NCI-H187 treated with DMSO at 0.1 percent for 48 hours (cell line): ENCODE results near the gene PLEKHJ1.
A peak's percentile ranks its signal among the peaks of the same experiment; 100 is the strongest.
"Not testable (repeated sequence)": the region's sequence is repeated elsewhere in the genome, so short reads cannot be mapped to it uniquely, and the experiment has no call there.

Experiments used
- DNase-seq: peaks from one replicate; lab custom pipeline; 2025; lab: John Stamatoyannopoulos, UW

Gene PLEKHJ1, protein sequence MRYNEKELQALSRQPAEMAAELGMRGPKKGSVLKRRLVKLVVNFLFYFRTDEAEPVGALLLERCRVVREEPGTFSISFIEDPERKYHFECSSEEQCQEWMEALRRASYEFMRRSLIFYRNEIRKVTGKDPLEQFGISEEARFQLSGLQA

DNA sequence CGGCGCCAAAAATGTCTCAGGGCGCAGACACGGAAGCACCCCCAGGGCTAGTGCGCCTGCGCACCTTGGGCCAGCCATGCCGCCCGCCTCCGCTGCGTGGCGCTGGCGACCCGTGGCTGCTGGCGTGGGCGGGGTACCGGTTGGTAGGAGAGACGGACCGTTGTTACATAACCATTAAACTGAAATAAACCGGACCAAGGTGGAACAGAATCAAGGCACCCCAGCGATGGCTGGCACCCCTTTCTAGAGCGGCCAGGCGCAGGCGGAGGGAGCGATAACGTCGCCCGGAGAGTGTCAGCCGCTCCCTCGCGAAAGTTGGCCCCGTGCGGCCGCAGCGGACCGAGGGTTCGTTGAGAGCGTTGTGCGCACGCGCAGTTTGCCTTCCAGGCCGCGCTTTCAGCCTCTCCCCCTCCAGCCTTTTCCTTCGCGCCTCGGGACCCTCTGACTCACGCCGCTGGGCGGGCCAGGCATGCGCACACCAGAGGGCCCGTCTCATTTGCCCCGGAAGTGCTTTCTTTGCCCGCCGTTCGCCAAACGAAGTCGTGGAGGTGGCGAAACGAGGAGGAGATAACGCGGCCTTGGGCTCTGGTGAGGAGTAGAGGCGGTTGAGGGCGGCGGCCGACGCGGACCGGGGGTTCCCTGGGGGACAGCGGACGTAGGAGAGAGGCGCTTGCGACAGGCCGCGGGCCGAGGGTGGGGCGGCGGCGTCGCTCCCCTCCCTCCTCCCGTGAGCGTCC is at the start of gene PLEKHJ1, which contains the start of gene SF3A2:
PLEKHJ1 (minus strand) TSS at position 16 of the 737 bp plus-strand sequence. CDS start 81 bp downstream, outside the sequence.
SF3A2 (plus strand) TSS at position 511 of the 737 bp plus-strand sequence. CDS start 6,595 bp downstream, outside the sequence.
- peak; percentile 88 for DNase-seq

DNA sequence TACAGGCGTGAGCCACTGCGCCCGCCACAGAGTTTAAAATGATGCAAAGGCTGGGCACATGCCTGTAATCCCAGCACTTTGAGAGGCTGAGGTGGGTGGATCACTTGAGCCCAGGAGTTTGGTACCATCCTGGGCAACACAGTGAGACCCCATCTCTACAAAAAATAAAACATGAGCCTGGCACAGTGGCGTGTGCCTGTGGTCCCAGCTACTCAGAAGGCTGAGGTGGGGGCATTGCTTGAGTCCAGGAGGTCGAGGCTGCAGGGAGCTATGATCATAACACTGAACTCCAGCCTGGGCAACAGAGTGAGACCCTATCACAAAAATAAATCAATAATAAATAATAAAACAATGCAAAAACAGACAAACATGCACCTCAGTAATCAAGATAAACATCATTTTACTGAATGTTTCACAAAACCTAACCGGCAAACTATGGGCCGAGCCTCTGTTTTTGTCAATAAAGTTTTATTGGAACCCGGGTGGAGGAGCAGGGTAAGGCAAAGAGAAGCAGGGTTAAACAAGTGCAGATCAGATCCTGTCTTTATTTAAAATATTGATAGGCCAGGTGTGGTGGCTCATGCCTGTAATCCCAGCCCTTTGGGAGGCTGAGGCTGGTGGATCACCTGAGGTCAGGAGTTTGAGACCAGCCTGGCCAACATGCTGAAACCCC is 47.8 kb upstream of the PLEKHJ1 start:
- no peak for DNase-seq

DNA sequence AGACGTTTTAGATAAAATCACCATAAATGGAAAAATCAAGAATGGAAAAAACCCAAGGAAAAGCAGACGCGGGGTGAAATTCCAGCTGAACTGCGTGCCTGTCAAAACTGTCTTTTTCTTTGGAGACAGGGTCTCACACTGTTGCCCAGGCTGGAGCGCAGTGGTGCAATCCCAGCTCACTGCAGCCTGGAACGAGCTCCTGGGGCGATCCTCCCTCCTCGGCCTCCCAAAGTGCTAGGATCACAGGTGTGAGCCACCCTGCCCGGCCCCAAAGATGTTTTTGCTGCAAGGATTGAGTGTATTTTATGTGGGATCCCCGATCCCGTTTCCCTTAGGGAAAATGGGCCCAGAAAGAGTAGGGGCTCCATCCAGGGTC is 46.7 kb upstream of the PLEKHJ1 start:
- DNase-seq = no peak

GRCh38 chr19:2282062-2282861 is 46.1 kb upstream of the PLEKHJ1 start, which contains the start of gene PEAK3:
TSS of gene PEAK3 (minus strand) at chr19:2282175. CDS start at chr19:2280931, 1,244 bp downstream.
- DNase-seq = no peak

DNA sequence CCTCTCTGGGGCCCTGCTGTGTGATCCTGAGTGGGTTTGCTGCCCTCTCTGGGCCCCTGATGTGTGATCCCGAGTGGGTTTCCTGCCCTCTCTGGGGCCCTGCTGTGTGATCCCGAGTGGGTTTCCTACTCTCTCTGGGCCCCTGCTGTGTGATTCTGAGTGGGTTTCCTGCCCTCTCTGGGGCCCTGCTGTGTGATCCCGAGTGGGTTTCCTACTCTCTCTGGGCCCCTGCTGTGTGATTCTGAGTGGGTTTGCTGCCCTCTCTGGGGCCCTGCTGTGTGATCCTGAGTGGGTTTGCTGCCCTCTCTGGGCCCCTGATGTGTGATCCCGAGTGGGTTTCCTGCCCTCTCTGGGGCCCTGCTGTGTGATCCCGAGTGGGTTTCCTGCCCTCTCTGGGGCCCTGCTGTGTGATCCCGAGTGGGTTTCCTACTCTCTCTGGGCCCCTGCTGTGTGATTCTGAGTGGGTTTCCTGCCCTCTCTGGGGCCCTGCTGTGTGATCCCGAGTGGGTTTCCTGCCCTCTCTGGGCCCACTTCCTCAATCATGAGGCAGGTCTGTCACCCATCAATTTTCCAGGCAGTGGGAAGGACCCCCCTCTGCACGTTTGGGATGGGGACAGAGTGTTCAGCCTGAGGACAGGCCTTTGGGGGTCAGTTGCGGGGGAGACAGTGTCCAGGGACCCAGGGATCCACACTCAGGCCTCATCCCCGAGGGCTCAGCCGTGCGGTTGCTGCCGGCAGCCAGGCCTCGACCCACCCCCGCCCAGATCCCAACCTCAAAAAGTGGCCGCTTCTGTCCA is 45.3 kb upstream of the PLEKHJ1 start:
- not testable (repeated sequence) for DNase-seq

GRCh38 chr19:2280633-2281264 is 44.6 kb upstream of the PLEKHJ1 start:
- no peak for DNase-seq

DNA sequence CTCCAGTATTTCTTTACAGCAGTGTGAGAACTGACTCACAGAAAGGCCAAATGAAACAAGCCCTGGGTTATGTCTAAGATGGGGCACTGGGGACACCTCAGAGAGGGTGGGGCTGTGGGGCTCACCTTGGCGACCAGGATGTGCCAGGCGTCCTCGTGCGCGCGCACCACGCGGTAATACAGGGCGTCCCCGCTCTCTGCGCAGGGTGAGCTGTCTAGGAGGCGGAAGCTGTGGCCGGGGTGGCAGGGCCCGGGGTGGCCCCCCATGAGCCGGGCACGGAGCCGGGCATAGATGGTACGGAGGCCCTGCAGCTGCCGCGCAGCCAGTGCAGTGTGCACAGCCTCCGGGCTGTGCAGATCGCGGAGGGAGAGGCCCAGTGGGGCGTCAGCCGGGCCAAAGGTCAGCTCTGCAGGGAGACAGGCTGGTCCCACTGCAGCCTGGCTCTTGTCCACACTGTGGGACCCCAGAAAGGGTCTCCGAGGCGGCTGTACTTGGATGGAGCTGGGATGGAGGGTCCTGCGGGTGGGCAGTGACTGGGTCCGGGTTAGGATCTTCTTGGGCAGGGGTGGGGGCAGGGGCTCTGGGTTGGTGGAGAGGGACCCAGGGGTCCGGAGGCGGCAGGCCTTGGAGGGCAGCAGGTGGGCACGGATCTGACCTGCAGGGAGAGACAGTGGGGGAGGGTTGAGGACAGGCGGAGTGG is 42.5 kb upstream of the PLEKHJ1 start:
- DNase-seq = no peak

- no peak for DNase-seq
Measured at GRCh38 chr19:2277138-2277537, 41.0 kb upstream of the PLEKHJ1 start.

GRCh38 chr19:2276429-2276986 is 40.4 kb upstream of the PLEKHJ1 start:
- DNase-seq = no peak

DNA sequence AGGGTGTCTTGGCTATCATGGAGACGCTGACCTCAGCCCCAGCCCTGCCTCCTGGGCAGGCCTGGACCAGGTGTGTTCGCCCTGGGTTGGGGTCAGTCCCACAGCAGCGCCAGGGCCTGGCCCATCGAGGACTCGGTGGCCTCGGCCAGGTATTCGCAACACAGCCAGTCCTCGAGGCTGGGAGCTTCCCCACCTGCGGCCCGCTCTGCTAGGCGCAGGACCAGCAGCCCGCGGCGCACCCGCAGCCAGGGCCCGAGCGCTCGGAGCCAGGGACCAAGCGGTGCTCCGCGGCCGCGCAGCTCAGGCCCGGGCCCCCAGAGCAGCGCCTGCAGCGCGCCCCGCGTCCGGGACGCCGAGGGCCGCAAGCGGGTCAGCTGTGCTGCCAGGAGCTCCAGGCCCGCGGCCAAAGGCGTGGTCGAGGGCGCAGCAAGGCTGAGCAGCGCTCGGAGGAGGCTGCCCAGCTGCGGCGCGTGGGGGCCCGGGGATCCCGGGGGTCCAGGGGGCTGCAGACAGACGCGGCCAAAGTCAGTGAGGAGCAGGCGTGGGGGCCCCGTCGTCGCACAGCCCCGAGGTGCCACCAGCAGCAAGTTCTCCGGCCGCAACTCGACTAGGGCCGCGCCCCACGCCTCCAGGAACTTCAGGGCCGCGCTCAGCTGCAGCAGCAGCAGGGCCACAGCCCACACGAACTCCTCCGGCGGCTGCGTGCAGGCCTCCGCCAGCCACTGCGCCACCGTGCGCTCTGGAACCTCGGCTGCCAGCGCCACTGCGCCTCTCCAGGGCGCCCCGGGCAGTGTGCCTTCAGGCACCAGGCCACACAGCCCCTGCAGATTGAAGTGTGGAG is 39.7 kb upstream of the PLEKHJ1 start:
- DNase-seq = no peak

DNA sequence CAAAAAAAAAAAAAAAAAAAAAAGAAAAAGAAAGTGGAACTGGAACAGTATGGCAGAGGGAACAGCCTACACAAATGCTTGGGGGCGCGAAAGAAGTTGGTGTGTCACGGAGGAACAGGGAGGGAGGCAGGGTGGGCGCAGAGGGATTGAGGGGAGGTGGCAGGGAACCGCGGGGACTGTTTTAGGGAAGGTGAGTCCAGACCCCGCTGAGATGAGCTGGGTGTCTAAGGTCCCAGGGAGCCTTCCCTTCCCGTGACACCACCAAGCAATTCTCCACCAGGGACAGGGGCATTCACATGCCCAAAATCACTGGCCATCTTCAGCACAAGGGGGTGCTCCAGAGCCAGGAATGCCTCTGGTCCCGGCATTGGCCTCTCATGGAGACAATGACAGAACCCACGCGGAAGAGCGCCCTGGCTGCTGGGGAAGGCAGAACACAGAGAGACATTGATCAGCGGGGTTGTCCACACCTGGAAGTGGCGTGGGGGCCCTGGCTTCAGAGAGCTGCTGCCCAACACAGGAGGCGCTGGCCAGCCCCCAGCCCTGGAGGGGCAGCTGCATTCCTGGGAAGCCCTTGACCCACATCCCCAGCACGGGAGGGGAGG is 38.9 kb upstream of the PLEKHJ1 start:
- peak; percentile 13 for DNase-seq

DNA sequence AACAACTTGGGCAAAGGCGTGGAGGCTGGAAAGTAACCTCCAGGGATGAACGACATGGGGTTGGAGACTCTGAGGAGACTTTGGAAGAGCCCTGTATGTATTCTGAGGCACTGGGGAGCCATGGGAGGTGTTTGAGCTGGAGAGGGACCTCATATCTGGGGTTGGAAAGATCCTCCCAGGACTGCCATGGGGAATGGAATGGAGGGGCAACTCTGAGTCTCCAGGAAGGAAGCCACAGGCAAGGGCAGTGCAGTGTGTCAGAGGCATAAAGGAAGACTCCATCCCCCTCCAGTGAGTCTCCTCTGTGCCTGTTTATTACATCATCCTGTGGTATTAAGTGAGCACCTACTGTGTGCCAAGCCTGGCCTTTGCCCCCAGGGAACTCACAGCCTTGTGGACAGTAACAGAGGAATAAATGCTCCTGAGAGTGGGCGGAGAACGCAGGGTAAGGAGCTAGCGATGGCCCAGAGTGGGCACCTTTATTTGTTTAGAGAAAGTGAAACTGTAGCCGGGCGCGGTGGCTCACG is 38.1 kb upstream of the PLEKHJ1 start:
- DNase-seq = no peak

DNA sequence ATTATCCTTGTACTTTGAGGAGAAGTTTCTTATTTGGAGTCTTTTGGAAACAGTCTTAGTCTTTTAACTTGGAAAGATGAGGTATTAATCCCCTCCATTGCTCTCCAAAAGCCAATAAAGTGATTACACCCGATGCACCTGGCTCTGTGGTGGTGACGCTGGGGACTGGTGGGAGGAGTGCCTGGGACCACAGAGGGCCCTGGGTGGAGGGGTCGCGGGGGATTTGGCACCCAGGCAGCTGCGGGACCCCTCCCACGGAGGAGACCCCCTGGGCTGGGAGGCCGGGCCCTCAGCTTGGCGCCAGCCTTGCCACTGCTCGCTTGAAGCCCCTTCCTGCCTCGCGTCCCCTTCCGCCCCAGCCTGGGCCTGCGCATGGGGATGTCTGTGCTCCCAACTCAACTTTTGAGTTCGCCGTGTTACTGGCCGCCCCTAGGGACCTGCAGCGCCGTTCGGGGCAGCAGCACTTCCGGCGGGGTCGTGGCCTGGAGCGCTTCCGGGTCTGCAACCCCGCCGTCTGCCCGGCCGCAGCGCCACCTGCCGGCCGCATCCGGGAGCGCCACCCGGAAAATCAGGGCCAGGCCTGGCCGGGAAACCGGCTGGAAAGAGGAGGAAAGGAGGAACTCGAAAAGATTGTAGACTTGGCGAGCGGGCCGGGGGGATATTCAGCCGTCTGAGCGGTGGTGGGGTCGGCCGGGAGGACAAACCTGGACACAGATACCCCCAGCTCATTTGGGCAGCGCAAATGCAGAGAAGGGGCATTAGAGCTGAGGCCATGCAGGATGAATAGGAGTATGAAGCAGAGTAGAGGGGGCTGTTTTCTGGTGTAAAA is 37.4 kb upstream of the PLEKHJ1 start:
- peak; percentile 12 for DNase-seq

- no peak for DNase-seq
Measured at GRCh38 chr19:2271234-2272103, 35.3 kb upstream of the PLEKHJ1 start.

- DNase-seq = no peak
Measured at GRCh38 chr19:2270423-2271233, 34.5 kb upstream of the PLEKHJ1 start.

DNA sequence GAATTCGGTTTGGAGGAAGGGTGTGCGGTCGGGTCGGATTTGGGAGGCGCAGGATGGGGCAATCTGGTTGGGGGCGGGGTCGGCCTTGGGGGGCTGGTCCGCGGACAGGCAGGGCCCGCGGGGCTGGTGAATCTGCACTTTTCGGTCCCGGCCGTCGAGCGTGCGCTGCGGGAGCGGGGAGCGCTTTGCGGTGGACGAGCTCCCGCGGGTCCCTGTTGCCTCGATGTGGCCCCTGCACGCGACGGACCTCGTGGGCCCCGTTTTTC is 34.0 kb upstream of the PLEKHJ1 start:
- DNase-seq = no peak
